Fibroblast of pulmonary artery (primary cell): ENCODE measurements around the gene CDKL4.
"Not testable (repeated sequence)": the region's sequence is repeated elsewhere in the genome, so short reads cannot be mapped to it uniquely, and the experiment has no call there.

Experiments used
- DNase-seq: peaks from one replicate; pipeline ENCODE4 v3.0.0-alpha.2; 2010; ENCODE audit warnings: low read depth
- H3K4me3 ChIP-seq: replicated peaks from 2 replicates; pipeline ENCODE4 v1.5.1; 2011; ENCODE audit warnings: low read depth, mild to moderate bottlenecking, control low read depth, low read length, moderate library complexity
- TF ChIP-seq, protein P1 (sequence below): IDR thresholded peaks from 2 replicates; pipeline ENCODE4 v1.5.1; 2011; ENCODE audit warnings: mild to moderate bottlenecking, control low read depth, low read length, inconsistent platforms; ENCODE audit errors: missing control alignments

The CDKL4 gene

GRCh38 chr2:39252888-39253518 is 9.2 kb upstream of the CDKL4 start:
- TF ChIP-seq, protein P1, sequence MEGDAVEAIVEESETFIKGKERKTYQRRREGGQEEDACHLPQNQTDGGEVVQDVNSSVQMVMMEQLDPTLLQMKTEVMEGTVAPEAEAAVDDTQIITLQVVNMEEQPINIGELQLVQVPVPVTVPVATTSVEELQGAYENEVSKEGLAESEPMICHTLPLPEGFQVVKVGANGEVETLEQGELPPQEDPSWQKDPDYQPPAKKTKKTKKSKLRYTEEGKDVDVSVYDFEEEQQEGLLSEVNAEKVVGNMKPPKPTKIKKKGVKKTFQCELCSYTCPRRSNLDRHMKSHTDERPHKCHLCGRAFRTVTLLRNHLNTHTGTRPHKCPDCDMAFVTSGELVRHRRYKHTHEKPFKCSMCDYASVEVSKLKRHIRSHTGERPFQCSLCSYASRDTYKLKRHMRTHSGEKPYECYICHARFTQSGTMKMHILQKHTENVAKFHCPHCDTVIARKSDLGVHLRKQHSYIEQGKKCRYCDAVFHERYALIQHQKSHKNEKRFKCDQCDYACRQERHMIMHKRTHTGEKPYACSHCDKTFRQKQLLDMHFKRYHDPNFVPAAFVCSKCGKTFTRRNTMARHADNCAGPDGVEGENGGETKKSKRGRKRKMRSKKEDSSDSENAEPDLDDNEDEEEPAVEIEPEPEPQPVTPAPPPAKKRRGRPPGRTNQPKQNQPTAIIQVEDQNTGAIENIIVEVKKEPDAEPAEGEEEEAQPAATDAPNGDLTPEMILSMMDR, result no peak
- no peak overlapping the region for H3K4me3 ChIP-seq

GRCh38 chr2:39247512-39248043 is 3.8 kb upstream of the CDKL4 start:
- H3K4me3 ChIP-seq, result no peak overlapping the region
- TF ChIP-seq, protein P1, result no peak
- DNase-seq, result no peak

More at GRCh38 chr2:39252888-39253518, 9.2 kb upstream of the CDKL4 start:
- no peak for DNase-seq

- no peak overlapping the region for H3K4me3 ChIP-seq
- no peak for DNase-seq
- TF ChIP-seq, protein P1, result no peak
Observed at GRCh38 chr2:39246382-39246980, 2.7 kb upstream of the CDKL4 start.

DNA sequence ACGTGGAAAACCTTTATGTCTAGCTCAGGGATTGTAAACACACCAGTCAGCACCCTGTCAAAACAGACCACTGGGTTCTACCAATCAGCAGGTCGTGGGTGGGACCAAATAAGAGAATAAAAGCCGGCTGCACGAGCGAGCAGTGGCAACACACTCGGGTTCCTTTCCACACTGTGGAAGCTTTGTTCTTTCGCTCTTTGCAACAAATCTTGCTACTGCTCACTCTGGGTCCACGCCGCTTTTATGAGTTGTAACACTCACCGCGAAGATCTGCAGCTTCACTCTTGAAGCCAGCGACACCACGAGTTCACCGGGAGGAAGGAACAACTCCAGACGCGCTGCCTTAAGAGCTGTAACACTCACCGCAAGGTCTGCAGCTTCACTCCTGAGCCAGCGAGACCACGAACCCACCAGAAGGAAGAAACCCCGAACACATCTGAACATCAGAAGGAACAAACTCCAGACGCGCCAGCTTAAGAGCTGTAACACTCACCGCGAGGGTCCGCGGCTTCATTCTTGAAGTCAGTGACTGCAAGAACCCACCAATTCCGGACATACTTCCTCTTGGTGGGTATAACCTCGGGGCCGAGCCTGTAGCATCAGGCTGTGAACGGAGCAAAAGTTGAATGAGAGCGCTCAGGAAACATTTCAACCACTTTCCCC is 1.3 kb upstream of the CDKL4 start:
- DNase-seq, H3K4me3 ChIP-seq: not testable (repeated sequence)

DNA sequence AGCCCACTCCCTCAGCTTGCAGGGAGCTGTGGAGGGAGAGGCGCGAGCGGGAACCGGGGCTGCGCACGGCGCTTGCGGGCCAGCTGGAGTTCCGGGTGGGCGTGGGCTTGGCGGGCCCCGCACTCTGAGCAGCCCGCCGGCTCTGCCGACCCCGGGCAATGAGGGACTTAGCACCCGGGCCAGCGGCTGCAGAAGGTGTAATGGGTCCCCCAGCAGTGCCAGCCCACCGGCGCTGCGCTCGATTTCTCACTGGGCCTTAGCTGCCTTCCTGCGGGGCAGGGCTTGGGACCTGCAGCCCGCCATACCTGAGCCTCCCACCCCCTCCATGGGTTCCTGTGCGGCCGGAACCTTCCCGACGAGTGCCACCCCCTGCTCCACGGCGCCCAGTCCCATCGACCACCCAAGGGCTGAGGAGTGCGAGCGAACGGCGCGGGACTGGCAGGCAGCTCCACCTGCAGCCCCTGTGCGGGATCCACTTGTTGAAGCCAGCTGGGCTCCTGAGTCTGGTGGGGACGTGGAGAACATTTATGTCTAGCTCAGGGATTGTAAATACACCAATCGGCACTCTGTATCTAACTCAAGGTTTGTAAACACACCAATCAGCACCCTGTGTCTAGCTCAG is 582 bp upstream of the CDKL4 start:
- not testable (repeated sequence) for DNase-seq, H3K4me3 ChIP-seq

GRCh38 chr2:39241588-39241987 is 2.2 kb downstream of the CDKL4 start:
- TF ChIP-seq, protein P1, result no peak
- no peak for DNase-seq

DNA sequence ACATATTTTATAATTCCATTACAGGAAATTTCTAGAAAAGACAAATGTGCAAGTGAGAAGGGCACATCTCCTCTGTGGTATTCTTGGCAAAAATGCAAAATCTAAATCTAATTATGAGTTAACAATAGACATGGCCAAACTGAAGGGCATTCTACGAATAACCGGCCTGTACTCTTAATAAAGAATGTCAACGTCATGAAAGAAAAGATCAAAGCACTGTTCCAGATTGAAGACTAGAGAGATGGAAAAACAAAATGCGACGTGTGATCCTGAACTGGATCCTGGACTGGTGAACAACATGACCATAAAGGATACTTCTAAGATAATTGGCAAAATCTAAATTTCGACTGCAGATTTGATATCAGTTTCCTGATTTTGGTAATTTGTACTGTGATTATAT is 3.0 kb downstream of the CDKL4 start:
- DNase-seq, result no peak
- TF ChIP-seq, protein P1, result no peak
- no peak overlapping the region for H3K4me3 ChIP-seq

More at GRCh38 chr2:39241588-39241987, 2.2 kb downstream of the CDKL4 start:
- H3K4me3 ChIP-seq, result no peak overlapping the region
